HG02943 (cell line): ENCODE data around the gene CHCHD6.

ENCODE experiments used
- ATAC-seq: cut with Tn5 transposase; IDR thresholded peaks from one replicate; pipeline ENCODE4 v1.9.1; 2021; ENCODE audit warnings: mild to moderate bottlenecking, low read depth, moderate library complexity; ENCODE audit not compliant: unreplicated experiment

The CHCHD6 gene

GRCh38 chr3:126985132-126985985 lies 281.3 kb downstream of the CHCHD6 start:
- no peak for ATAC-seq

- ATAC-seq: no peak
Measured at GRCh38 chr3:126986001-126986400, 282.0 kb downstream of the CHCHD6 start.

GRCh38 chr3:126987129-126987528 lies 283.1 kb downstream of the CHCHD6 start:
- ATAC-seq: no peak

DNA sequence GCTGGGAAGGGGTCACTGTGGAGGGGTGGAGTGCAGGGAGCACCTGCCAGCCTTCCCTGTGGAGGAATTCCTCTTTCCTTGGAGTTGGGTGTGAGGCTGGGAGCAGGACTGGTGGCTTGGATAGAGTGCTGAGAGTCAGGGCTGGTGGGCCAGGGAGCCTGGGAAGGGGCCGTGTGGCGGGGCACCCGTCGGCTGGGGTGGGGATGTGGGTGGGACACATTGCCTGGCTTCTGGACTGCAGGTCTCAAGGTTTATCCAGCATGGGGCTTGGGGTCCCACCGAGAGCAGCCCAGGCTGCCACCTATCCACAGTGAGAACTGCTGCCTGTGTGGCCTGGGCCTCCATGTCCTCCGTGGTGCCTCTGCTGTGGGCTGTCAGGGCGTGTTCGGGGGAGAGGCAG lies 283.6 kb downstream of the CHCHD6 start:
- no peak for ATAC-seq

GRCh38 chr3:126988451-126989021 lies 284.5 kb downstream of the CHCHD6 start:
- ATAC-seq: no peak

- ATAC-seq: no peak
Measured at GRCh38 chr3:126989316-126990023, 285.4 kb downstream of the CHCHD6 start.

DNA sequence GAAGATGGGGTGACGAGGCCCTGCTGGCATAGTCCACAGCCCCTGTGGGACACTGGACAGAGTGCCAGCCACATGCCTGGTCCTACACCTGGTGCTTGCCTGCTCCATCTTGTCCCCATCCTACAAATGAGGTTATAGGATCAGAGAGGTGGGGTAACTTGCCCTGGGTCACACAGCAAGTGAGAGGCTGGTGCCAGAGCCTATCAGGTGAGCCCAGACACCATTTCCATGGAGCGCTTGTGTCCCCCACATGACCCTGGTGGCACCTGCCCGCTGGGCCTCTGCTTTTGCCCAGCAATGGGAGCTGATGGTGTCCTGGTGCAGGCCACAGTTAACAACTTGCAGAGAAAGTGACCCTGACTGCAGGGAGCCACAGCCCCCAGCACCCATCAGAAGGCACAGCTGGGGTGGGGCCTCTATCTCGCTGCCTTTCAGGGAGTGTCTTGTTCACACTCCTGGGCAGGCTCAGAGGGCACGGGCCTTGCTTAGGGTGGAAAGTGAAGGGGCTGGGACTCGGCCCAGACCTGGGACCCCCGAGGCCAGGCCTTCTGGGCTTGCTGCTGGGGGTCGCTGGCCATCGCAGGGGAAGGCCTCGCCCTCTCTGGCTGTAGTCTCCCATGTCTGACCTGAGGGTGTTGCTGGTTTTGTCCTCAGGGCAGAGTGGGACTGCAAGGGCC lies 286.1 kb downstream of the CHCHD6 start:
- no peak for ATAC-seq

- no peak for ATAC-seq
Measured at GRCh38 chr3:126990890-126991289, 286.9 kb downstream of the CHCHD6 start.

DNA sequence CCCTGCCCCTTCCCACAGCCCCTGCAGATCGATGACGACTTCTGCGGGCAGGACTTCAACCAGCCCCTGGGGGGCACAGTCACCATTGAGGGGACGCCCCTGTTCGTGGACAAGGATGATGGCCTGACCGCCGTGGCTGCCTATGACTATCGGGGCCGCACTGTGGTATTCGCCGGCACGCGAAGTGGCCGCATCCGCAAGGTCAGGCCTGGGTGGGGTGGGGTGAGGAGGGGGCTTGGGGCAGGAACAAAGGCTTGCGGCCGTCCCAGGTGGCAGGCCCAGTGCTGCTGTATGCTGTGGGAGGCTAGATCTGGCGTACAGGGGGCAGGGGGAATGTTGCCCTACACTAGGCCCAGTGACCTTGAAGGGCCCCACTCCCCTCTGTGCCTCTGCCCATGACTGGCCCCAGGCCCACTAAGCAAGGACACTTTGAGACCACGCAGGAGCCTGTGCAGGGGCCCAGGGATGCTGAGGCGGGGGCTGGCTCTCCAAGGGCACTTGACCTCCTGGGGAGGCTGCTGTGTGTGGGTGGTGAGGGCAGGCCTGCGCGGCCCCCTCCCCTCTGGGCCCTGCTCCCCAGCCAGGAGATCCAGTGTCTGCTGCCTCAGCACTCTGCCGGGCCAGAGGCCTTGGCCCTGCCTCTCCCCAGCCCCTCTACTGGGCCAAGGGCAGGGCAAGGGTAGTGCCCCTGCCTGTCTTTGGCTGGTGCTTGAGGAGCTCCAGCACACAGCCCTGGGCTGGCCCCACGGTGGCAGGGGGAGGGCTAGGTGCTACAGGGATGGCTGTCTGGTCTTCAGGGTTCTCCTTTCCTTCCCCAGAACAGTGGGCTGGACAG lies 287.5 kb downstream of the CHCHD6 start:
- ATAC-seq: no peak

GRCh38 chr3:126992216-126992615 lies 288.2 kb downstream of the CHCHD6 start:
- no peak for ATAC-seq

DNA sequence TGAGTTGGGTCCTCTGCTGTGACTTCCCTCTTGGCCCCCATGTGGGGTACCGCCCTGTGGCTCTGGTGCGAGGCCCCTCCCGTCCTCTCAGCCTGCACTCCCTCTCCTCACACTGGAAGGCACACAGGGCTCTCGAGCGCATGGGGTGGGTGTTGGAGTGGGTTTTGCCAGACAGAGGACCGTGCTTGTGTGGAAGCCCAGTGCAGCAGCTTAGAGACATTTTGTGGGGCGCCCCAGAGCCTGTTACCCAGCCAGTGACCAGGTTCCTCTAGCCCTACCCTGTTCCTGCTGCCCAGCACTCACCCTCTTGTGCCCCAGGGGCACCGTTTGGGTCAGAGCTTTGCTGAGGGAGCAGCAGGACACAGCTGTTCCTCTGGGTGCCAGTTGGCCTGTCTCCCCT lies 288.7 kb downstream of the CHCHD6 start:
- ATAC-seq: no peak

- no peak for ATAC-seq
Measured at GRCh38 chr3:126993436-126993835, 289.4 kb downstream of the CHCHD6 start.

DNA sequence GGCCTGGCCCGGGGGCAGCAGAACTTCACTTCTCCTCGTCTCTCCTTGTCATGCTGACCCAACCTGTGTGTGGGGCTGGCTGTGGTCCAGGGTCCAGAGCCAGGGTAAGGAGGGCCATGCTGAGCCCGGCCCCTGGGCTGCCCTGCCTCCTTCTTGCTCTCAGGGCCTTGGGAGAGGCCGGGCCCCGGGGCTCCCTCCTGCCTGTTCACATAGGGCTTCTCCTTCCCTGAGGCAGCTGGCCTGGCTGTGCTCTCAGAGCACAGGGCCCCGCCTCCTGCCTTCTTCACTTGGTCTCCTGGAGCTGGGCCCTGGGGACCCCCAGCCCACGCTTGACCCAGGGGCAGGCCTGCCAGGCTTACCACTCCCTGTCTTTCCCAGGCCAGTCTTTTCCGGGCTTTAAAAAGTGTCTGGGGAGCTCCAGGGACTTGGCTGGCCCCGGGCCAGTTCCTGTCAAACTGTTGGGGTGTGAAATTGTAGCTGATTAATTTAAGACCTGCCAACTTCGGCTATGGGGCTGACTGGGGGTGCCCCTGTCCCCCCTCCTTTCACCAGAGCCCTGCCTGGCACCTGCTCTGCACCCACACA lies 290.7 kb downstream of the CHCHD6 start:
- no peak for ATAC-seq

DNA sequence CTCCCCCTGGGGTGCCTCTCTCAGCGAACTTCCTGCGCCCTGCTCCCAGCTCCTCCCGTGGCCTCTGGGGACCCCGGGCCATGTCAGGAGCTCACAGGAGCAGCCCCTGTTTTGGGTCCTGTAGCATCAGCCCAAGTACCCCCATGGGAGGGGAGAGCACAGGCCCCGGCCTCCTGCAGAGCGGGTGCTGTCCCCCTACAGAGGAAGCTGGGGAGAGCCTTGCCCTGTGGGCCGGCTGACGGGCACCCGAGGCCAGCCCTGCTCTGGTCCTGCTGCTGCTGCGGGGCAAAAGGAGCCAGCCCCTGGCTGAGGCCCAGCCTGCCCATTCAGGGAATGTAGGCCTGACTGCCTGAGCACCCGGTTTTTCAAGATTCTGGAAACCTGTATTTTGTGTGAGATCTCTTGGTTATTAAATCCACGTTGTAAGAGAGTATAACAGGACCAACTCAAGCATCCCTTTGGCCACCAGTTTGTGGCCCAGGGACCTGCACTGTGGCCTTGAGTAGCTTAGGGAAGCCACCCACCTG lies 291.3 kb downstream of the CHCHD6 start:
- ATAC-seq: no peak

- ATAC-seq: no peak
Measured at GRCh38 chr3:126995926-126996512, 292.0 kb downstream of the CHCHD6 start.

DNA sequence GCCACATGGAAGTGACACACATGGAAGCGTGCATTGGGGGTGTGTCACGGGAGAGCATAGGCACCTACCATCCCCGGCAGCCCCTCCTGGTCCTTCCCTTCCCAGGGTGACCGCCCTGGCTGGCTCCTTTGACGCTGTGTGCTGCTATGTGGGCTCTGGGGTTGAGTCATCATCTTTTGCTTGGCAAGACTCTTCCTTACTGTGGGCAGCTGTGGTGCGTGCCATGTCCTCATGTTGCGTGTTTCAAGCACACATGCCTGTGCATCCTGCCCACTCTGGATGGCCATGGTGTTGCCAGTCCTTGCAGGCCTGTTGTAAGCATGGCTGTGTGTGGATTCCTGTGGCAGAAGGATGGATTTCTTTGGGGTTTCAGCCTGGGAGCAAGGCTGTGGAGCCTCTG lies 292.9 kb downstream of the CHCHD6 start:
- ATAC-seq: no peak

- no peak for ATAC-seq
Measured at GRCh38 chr3:126997455-126998038, 293.5 kb downstream of the CHCHD6 start.

GRCh38 chr3:126998320-126998719 lies 294.3 kb downstream of the CHCHD6 start:
- ATAC-seq: no peak

DNA sequence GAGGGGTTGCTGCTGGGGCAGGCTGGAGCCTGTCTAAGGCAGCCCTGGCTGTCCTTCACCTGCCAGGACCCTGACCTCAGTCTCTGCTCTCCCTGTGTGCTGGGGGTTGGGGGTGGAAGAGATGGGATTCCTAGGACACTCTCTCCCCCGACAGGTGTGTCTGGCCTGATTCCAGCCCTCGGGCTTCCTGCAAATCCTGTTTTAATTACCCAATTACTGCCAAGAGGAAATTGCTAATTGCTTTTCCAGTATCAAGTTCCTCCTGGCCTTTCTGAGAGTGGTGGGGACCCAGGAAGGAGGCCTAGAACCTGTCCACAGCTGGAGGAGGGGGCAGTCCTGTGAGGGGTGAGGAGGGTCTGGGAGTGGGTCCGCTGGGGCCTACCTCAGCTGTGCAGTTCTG lies 294.7 kb downstream of the CHCHD6 start:
- ATAC-seq: no peak
